BE2C (cell line): ENCODE data around the gene ANKDD1B.
"Not testable (repeated sequence)": the region's sequence is repeated elsewhere in the genome, so short reads cannot be mapped to it uniquely, and the experiment has no call there.

Experiments
- DNase-seq: peaks from one replicate; pipeline ENCODE4 v3.0.0-alpha.2; 2020
- H3K27me3 ChIP-seq: fragments of 250-450 bp; sonication (Bioruptor Pico); 2 replicates; pipeline ENCODE4 v1.5.1; 2020; ENCODE audit warnings: mild to moderate bottlenecking
- H3K36me3 ChIP-seq: fragments of 250-450 bp; sonication (Bioruptor Pico); 2 replicates; pipeline ENCODE4 v1.5.1; 2020; ENCODE audit warnings: mild to moderate bottlenecking
- H3K4me1 ChIP-seq: fragments of 250-450 bp; sonication (Bioruptor Pico); 2 replicates; pipeline ENCODE4 v1.5.1; 2020
- H3K4me3 ChIP-seq: 2 replicates; pipeline ENCODE4 v1.5.1; 2011; ENCODE audit warnings: low read depth, low read length
- H3K9me3 ChIP-seq: fragments of 250-450 bp; sonication (Bioruptor Pico); 2 replicates; pipeline ENCODE4 v1.5.1; 2020
- CTCF ChIP-seq: IDR thresholded peaks from 2 replicates; pipeline ENCODE4 v1.5.1; 2012; ENCODE audit warnings: mild to moderate bottlenecking, low read depth, low read length

Gene ANKDD1B

DNA sequence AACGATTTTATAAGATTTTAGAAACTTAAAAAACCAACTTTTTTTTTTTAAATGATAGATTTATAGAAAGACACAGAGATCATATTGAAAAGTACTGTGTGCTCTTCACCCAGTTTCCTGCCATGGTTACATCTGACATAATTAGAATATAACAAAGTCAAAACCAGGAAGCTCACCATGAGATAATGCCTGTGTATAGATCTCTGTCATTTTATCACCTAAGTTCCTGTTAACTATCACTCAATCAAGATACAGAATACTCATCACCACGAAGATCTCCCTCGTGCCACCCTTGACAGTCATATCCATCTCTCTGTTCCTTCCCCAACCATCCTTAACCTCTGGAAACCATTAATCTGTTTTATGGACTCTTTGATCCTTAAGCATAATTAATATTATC lies 66.9 kb downstream of the ANKDD1B start:
- Histone ChIP-seq H3K27me3 (no peaks in the 10 kb centered on the region), H3K4me3 (peak overlapping the region; percentile 3; the same call in 1 of the 2 replicates), H3K36me3 (peaks cover 23% of the 10 kb centered on the region), H3K9me3 (no peaks in the 10 kb centered on the region), H3K4me1 (peaks cover 29% of the 10 kb centered on the region)
- no peak for DNase-seq
- no peak for TF ChIP-seq CTCF

DNA sequence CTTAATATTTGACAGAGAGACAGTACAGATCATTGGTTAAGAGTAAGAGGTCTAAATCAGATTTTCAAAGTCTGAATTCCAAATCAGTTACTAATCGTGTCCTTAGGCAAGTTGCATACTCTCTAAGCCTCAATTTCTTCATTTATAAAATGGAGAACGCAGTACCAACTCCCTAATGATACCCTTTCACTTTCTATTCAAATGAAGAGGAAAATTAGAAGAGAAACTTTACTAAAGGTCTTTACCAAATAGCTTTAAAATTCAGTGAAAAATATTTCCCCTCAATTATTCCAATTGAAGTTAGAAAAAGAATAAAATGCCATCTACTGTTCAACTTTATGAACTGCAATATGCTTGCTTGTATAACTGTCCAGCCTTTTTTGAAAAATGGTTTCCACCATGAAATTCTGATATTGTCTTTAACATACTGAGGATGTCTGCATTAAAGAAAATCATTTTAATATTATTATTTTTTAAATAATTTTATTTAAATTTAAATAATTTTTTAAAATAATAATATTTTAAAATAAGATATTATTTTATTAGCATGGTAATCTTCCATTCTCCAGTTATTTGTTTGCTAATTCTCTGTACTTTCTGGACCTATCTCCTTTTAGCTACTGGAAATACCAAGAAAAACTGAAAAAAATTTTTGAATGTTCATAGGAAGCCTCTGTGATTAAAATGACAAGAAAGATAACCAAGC lies 70.0 kb downstream of the ANKDD1B start:
- no peak for DNase-seq
- H3K4me1 ChIP-seq = peaks cover 15% of the 10 kb centered on the region
- peaks cover 18% of the 10 kb centered on the region for H3K36me3 ChIP-seq
- no peaks in the 10 kb centered on the region for H3K9me3 ChIP-seq
- H3K4me3 ChIP-seq = no peak overlapping the region
- TF ChIP-seq CTCF = peak; percentile 48
- no peaks in the 10 kb centered on the region for H3K27me3 ChIP-seq

- Histone ChIP-seq H3K4me3 (no peak overlapping the region), H3K36me3 (peaks cover 46% of the 10 kb centered on the region), H3K4me1 (peaks cover 9% of the 10 kb centered on the region; the same call in 1 of the 2 replicates), H3K27me3 (no peaks in the 10 kb centered on the region), H3K9me3 (no peaks in the 10 kb centered on the region)
- DNase-seq = no peak
- no peak for TF ChIP-seq CTCF
Observed at GRCh38 chr5:75685141-75685540, 73.9 kb downstream of the ANKDD1B start.

DNA sequence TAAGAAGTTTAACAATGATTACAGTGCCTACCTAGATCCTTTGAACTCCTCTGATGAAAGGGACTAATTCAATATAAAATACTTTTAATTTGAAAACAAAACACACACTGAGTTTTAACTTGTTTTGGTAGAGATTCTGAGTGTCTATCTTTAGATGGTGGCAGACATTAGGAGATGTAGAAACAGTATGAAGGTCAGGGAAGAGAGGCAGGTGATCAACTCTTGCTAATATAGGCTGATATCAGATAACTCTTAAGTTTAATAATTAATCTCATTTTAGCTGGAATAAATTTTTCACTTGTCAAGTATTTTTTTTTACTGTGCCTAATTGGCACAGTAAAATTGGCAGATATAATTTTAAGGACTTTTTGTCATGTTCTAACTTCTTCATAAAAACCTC lies 75.2 kb downstream of the ANKDD1B start:
- Histone ChIP-seq H3K27me3 (no peaks in the 10 kb centered on the region), H3K36me3 (peaks cover 48% of the 10 kb centered on the region), H3K4me3 (no peak overlapping the region), H3K4me1 (peaks cover 14% of the 10 kb centered on the region), H3K9me3 (no peaks in the 10 kb centered on the region)
- no peak for TF ChIP-seq CTCF
- DNase-seq = no peak

GRCh38 chr5:75690669-75691068 lies 79.4 kb downstream of the ANKDD1B start:
- peaks cover 47% of the 10 kb centered on the region for H3K36me3 ChIP-seq
- no peak overlapping the region for H3K4me3 ChIP-seq
- no peak for TF ChIP-seq CTCF
- peak; percentile 24 for DNase-seq
- H3K9me3 ChIP-seq = no peaks in the 10 kb centered on the region
- no peaks in the 10 kb centered on the region for H3K27me3 ChIP-seq
- H3K4me1 ChIP-seq = peaks cover 19% of the 10 kb centered on the region

- Histone ChIP-seq H3K27me3 (no peaks in the 10 kb centered on the region), H3K36me3 (peaks cover 17% of the 10 kb centered on the region), H3K4me1 (peaks cover 18% of the 10 kb centered on the region), H3K4me3 (no peak overlapping the region), H3K9me3 (no peaks in the 10 kb centered on the region)
- DNase-seq = no peak
- TF ChIP-seq CTCF = no peak
Observed at GRCh38 chr5:75694781-75695180, 83.5 kb downstream of the ANKDD1B start.

- H3K36me3 ChIP-seq = peaks cover 11% of the 10 kb centered on the region
- DNase-seq, H3K4me3 ChIP-seq, H3K9me3 ChIP-seq, H3K27me3 ChIP-seq: not testable (repeated sequence)
- peaks cover 12% of the 10 kb centered on the region; the same call in 1 of the 2 replicates for H3K4me1 ChIP-seq
Observed at GRCh38 chr5:75695472-75696351, 84.5 kb downstream of the ANKDD1B start.
